Measurements from ENCODE around the gene GP2.

The GP2 gene
- total RNA-seq: 0 to 2.3 (median 0) reads per million in 17 experiments

DNA sequence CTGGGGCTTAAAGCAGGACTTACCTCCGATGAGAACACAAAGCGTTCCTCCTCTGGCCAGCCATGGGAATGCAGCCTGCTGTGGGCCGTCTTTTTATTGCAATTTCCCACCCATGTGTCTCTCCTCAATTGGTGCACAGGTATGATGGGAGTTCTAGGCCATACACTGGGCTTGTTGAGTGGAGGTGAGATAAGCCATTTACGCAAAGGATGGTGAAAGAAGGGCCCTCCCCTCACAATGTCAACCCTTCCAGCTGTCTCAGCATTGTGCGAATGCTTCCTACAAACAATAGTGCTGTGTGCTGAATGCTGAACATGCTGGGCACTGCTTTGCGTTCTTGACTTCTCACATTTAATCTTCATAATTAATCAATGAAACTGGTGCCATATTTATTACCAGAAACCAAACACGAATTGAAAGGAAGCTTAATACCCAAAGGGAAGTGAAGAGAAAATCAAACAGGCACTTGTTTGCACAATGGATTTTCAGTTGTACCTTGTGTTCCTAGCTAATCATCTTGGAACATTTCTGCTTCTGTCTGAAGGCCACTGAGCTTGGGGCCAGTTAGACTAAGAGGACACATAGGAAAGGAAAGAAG, at the start of gene GP2:
Gene GP2, minus strand, starts transcription at position 70 of the 598 bp plus-strand sequence. CDS start 1,082 bp downstream, outside the sequence.
- DNase-seq: no peak

DNA sequence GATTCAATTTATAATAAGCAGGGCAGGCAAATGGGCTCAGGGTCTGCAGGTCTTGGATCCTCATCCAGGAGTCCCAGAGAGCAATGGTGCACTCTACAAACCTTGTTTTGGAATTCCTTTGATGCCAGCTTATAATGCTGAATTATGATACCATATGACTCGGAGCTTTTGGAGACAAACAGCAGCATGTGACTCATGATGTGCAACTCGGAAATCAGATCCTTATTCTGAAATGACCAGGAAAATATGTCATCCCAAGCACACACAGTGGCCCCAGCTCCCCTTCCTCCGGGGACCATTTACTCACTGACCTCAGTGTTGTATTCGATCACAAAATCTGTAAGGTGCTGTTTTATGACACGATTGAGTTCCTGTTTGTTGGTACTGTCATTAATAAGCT, 45.4 kb upstream of the GP2 start:
- DNase-seq: no peak

DNA sequence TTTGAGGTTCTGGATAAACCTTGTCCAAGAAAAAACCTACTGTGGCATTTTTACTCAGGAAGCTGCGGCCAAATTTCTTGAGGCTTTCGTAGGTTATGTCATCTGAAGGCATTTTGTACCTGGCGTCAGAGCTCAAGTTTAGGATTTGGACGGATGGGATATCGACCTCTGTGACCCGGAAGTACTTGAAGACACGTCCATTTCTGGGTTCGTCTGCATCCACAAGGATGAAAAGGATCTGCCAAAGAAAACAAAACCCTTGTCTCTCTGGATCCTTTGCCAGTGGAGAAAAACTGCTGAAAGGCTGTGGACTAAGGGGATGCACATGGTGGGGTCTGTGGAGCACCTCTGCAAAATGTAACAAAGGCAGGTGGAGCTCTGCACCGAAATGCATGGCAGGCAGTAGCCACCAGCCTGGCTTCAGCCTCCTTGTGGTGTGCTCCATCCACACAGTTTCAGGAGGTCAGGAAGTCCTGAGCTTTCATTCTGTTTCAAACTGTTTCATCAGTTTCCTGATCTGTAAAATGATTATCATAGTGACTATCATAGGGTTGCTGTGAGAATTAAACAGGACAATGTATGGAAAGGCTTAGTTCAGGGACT, 42.2 kb upstream of the GP2 start:
- no peak for DNase-seq

DNA sequence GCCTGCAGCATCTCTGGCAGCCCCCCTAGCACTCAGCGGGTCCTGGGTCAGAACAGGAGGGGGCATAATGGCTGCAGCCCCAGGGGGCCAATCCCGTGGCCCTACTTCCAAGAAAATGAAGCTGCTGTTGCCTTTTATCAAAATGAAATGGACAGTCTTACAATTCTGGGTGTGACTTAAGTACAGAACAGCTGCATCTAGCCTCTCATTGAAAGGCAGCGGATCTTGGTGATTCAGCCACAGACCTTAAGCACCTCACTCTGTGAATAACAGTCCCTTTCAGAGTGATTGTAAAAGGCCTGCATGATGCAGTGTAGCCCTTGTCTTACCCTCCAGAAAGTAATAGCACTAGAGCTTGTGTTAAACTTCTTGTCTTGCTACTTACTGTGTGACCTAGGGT, 36.7 kb upstream of the GP2 start:
- no peak for DNase-seq

DNA sequence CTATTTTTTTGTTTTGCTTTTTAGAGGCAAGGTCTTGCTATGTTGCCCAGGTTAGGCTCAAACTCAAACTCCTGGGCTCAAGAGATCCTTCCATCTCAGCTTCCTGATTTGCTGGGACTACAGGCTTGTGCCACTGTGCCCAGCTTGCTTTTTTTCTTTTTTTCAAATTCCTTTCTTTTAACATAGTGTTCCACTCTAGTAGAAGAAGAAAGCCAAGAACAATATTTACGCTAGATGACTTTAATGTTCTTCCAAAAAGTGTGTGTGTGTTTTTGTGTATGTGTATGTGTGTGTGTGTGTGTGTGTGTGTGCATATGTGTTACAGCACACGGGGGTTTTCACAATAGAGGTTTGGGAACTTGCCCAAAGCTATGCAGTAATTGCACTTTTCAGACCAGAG, 35.9 kb upstream of the GP2 start:
- no peak for DNase-seq

DNA sequence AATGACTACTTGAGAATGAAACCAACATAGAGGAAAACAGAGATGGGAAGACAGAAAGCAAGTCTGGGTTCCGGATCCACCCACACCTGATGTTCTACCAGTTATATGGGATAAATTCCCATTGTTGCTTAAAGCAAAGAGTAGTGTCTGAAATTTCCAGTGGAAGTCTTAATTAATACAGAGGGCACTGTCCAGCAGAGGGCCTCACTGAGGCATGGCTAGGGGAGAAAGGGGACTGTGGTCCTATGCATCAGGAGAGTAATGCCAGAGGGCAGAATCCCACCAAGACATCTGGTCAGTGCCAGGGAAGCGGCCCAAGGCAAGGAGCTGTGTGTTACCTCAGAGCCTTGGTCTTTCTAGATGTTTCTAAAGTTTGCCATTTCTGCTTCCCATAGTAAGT, 32.7 kb upstream of the GP2 start:
- DNase-seq: peak in 2 of 4 experiments; percentile 14 to 18

DNA sequence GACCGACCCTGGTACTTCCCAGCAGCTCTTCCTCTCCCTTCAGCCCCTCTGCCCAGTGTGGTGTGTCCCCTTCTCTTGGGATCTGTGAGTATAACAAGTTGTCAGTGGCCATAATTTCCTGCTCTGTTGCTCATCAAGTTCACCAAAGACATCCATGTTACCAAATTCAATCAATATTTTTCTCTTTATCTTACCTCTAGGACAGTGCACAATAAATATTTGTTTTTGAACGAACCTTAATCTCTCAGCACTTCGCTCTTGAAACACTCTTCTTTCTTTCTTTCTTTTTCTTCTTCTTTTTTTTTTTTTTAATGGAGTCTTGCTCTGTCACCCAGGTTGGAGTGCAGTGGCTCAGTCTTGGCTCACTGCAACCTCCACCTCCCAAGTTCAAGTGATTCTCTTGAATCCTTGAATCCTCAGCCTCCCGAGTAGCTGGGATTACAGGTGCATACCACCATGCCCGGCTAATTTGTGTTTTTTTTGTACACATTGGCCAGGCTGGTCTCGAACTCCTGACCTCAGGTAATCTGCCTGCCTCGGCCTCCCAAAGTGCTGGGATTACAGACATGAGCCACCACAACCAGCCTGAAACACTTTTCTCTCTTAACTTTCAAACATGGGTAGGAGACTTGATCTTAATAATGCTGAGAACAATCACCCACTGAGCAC, 27.9 kb upstream of the GP2 start:
- no peak for DNase-seq

GRCh38 chr16:20353379-20353778, 26.1 kb upstream of the GP2 start:
- DNase-seq: no peak

- no peak for DNase-seq
Measured at GRCh38 chr16:20352615-20353014, 25.3 kb upstream of the GP2 start, which contains the start of gene UMOD. Gene UMOD (minus strand): TSS chr16:20352715. CDS start chr16:20350737, 1,978 bp downstream.

DNA sequence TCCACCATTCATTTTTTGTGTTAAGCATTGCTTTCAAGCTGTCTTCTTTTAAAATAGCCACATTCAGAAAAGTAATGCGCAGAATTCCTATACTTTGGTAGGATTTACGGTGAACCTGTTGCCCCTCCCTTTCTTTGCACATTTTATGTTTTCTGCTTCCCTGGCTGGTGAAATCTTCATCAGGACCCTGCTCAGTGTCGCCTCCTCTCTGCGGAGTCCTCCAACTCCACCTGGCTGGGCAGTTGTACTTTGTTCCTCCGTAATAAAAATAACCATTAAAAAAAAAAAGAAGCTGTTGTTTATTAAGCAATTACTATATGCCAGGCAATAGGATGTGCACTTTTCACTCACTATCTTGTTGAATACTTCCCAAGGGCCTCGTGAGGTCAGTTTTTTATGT, 22.3 kb upstream of the GP2 start:
- no peak for DNase-seq

DNA sequence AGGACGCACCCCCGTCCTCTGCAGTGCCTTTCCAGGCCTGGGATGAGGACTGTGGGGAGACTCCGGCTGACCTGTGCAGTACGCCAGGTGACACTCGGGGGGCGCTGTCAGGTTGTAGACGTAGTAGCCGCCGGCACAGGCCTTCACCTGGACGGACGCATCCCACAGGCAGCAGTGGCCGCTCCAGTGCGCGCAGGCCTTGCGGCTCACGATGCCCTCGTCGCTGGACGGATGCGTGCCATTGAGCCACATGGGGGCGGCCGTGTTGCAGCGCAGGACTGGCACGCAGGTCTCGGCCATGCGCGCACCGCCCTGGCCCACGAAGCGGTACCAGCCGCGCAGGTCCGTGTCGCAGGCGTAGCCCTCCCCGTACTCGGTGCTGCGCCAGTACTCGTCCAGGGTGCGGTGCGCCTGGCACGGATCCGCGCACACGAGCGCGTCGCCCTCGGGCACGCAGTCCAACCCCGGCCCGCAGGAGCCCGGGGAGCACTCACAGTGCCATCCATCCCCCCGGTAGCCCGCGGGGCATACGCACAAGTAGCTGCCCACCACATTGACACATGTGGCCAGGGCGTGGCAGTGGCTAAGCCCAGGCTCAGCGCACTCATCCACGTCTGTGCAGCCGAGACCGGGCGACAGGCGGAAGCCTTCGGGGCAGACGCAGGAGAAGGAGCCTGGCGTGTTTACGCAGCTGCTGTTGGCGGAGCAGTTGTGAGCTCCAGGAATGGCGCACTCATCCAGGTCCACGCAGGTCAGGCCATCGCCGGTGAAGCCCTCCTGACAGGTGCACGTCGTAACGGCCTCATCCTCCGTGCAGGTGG, 21.3 kb upstream of the GP2 start:
- peak in 1 of 4 experiments; percentile 7 for DNase-seq

GRCh38 chr16:20347666-20348364, 20.5 kb upstream of the GP2 start:
- no peak for DNase-seq

- no peak for DNase-seq
Measured at GRCh38 chr16:20344611-20345010, 17.3 kb upstream of the GP2 start.

DNA sequence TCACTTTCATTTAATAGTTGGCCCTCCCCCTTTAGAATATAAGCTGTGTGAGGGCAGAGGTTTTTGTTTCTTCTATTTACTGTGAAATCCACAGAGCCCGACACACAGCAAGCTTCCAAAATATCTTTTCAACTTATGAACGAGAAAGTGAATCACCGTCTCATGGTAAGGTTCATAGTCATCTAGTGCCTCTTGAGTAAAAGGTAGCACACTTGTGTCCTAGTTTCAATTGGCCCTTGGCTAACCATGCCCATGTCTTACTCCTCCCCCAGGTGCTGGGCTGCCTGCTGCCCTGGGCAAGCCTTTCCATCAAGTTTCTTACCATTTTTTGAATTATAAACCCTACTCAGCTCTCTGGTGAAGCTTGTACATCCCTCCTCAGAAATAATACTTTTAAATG, 12.4 kb upstream of the GP2 start:
- DNase-seq: no peak

GRCh38 chr16:20336955-20337354, 9.6 kb upstream of the GP2 start:
- no peak for DNase-seq

DNA sequence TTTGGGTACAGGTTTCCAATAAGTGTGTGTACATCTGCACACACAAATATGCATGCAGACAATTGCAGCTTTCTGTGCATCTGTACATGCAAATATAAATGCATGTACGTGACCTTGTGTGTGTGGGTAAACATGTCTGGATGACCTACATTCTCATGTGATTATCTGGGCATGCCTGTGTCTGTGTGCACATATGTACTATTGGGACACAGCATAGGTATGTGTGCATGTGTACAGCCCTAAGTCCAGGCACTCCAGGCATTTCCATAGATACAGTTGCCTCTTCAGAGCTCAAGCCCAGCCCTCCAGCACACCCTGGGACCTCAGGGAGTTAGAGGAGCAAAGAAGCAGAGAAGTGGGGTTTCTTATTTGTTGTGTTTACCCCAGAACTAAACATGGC, 7.1 kb upstream of the GP2 start:
- DNase-seq: no peak

DNA sequence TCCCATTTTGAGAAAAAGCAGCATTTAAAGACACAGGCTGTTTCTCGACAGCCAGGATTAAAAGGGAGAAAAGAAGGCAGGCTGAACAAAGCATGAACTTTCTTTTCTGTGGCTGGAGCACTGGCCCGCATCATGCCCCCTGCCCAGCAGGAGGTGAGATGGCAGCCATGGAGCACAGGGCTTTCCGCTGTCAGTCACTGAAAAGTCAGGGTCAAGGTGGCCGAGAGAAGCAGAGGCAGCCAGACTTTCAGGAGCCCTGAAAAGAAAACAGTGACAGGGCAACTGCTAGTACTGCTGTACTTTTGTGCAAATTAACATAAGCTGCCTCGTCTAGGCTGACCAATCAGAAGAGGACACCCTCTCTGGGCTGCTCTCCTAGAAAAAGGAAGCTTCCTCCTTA, 5.8 kb upstream of the GP2 start:
- no peak for DNase-seq

DNA sequence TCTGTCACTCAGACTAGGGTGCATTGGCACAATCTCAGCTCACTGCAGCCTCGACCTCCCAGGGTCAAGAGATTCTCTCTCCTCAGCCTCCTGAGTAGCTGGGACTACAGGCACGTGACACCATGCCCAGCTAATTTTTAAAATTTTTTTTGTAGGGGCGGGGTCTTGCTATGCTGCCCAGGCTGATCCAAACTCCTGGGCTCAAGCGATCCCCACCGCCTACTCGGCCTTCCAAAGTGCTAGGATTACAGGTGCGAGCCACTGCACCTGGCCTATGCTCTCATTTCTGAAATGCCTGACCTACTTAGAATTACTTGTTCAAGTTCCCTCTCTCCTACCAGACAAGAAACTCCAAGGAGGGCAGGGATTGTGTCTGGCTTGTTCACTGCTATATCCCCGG, 5.1 kb upstream of the GP2 start:
- no peak for DNase-seq

DNA sequence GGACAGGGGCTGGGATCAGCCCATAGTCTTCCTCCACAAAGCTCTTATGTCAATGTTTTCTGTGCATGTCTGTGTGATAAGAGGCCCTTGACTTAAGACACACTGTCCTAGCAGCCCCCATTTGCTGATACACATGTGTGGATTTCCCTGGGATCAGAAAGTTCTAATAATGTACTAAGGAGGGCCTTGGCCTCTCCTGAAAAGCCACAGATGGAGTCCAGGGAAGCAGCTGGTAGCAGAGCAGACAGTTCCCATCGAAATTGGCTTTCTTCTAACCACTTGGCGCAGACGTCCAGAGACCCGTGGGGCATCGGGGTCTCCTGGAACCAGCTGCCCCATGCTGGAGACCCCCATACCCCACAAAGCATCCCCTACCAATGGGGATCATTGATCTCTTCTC, 4.3 kb upstream of the GP2 start:
- no peak for DNase-seq

DNA sequence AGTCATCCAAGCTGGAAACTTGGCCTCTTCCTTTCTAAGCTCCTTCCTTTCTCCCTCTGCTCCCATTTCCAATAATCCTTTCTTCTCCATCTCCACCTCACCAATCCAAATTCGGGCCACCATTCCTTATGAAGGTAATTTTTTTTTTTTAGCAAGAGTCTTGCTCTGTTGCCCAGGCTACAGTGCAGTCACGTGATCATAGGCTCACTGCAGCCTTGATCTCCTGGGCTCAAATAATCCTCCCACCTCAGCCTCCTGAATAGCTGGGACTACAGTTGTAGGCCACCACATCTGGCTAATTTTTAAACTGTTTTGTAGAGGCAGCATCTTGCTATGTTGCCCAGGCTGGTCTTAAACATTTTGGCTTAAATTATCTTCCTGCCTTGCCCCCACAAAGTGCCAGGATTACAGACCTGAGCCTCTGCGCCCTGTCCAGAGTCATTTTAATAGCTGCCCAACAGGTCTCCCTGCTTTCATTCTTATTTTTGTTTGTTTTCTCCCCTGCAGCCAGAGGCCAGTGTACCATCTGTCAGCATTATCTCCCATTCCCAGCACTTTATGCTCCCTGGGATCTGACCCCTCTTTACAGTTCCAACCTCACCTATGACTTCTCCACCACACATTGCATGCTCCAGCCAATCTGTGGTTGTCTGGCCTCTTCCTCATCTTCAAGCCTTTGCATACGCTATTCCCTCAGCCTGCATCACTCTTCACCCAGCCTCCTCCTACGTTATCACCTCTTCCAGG, 2.3 kb upstream of the GP2 start:
- DNase-seq: no peak

DNA sequence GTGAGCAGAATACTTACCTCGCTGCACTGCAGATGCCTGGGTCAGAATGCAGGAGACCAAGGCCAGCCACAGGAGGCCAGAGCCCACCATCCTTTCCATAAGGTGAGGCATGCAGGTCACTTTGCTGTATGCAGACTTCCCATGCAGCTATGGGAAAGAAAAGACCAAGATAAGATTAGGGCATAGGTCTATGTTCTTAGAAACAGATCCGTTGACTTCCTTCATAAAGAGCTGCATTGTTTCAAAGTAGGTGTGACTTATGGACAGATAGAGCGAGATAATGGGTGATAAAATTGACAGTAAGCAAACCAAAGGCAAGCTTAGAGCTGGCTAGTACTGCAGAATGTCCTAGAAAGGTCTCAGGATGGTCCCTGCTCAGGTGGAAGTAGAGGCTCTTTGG, 992 bp downstream of the GP2 start:
- DNase-seq: no peak

DNA sequence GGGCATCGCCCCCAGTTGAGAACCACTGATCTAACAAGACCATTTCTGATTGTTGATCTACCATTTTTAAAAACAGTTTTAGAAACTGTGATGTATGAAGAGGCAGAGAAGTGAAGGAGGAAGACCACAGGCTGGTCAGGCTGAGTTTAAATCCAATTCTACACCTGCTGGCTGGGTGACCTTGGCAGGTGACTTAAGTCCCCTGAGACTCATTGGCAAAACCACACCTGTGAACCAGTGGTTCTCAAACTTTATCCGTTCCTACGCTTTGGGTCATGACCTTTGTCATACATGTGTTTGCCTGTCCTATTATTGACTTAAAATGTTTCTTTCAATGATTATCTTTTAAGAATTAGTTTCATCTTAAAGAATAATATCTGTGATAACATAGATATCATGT, 2.3 kb downstream of the GP2 start:
- DNase-seq: no peak

Measured in suppressor macrophage (primary cell).